H9 (cell line): ENCODE results near the gene CLEC4E. TPM values are rescaled to one million over a fixed set of nuclear protein-coding genes. Genes with fewer than 3 reads are reported as not detected.

ENCODE experiments used
- DNase-seq: peaks from one replicate; pipeline ENCODE4 v3.0.0-alpha.2; 2017
- H2AFZ ChIP-seq: one replicate; pipeline ENCODE4 v1.6.1; 2013; ENCODE audit warnings: mild to moderate bottlenecking, low read length, control low read depth, moderate library complexity
- H2AK5ac ChIP-seq: 2 replicates; pipeline ENCODE4 v1.6.1; 2013; ENCODE audit warnings: low read length, control low read depth, mixed read lengths; ENCODE audit not compliant: insufficient read length
- H2BK120ac ChIP-seq: one replicate; pipeline ENCODE4 v1.6.1; 2013; ENCODE audit warnings: low read depth, mild to moderate bottlenecking, low read length, control low read depth, inconsistent platforms; ENCODE audit not compliant: poor library complexity, severe bottlenecking
- H2BK12ac ChIP-seq: 2 replicates; pipeline ENCODE4 v1.6.1; 2013; ENCODE audit warnings: low read length, control low read depth, mixed read lengths, low read depth; ENCODE audit not compliant: insufficient read length
- H2BK15ac ChIP-seq: 2 replicates; pipeline ENCODE4 v1.6.1; 2013; ENCODE audit warnings: low read depth, low read length, control low read depth
- H2BK20ac ChIP-seq: one replicate; pipeline ENCODE4 v1.6.1; 2013; ENCODE audit warnings: low read depth, mild to moderate bottlenecking, low read length, control low read depth, inconsistent platforms; ENCODE audit not compliant: poor library complexity, severe bottlenecking
- H2BK5ac ChIP-seq: 2 replicates; pipeline ENCODE4 v1.6.1; 2013; ENCODE audit warnings: low read length, control low read depth, mixed read lengths; ENCODE audit not compliant: insufficient read length
- H3K14ac ChIP-seq: 2 replicates; pipeline ENCODE4 v1.6.1; 2013; ENCODE audit warnings: low read length, control low read depth; ENCODE audit not compliant: insufficient read depth
- H3K18ac ChIP-seq: 2 replicates; pipeline ENCODE4 v1.6.1; 2013; ENCODE audit warnings: low read depth, mild to moderate bottlenecking, mixed read lengths, low read length, control low read depth; ENCODE audit not compliant: insufficient read length
- H3K23ac ChIP-seq: 2 replicates; pipeline ENCODE4 v1.6.1; 2013; ENCODE audit warnings: low read length, control low read depth, mixed read lengths, low read depth; ENCODE audit not compliant: insufficient read length
- H3K23me2 ChIP-seq: 2 replicates; pipeline ENCODE4 v1.6.1; 2013; ENCODE audit warnings: low read depth, mild to moderate bottlenecking, mixed read lengths, low read length, control low read depth; ENCODE audit not compliant: insufficient read length, poor library complexity, severe bottlenecking
- H3K27ac ChIP-seq: 2 replicates; pipeline ENCODE4 v1.5.1; 2013; ENCODE audit warnings: low read length, control low read depth, mixed read lengths, low read depth; ENCODE audit not compliant: insufficient read length
- H3K27me3 ChIP-seq: 2 replicates; pipeline ENCODE4 v1.6.1; 2013; ENCODE audit warnings: low read length, control low read depth, inconsistent platforms; ENCODE audit not compliant: insufficient read depth
- H3K4ac ChIP-seq: 2 replicates; pipeline ENCODE4 v1.6.1; 2013; ENCODE audit warnings: low read depth, mild to moderate bottlenecking, control low read depth, inconsistent platforms, low read length, moderate library complexity
- H3K4me1 ChIP-seq: 2 replicates; pipeline ENCODE4 v1.6.1; 2013; ENCODE audit warnings: low read length, control low read depth, inconsistent platforms; ENCODE audit not compliant: insufficient read depth
- H3K4me2 ChIP-seq: 2 replicates; pipeline ENCODE4 v1.6.1; 2013; ENCODE audit warnings: low read length, control low read depth, mixed read lengths; ENCODE audit not compliant: insufficient read length, insufficient read depth
- H3K56ac ChIP-seq: 2 replicates; pipeline ENCODE4 v1.6.1; 2013; ENCODE audit warnings: low read depth, mild to moderate bottlenecking, mixed read lengths, low read length, control low read depth; ENCODE audit not compliant: insufficient read length
- H3K79me1 ChIP-seq: 2 replicates; pipeline ENCODE4 v1.6.1; 2013; ENCODE audit warnings: low read depth, mild to moderate bottlenecking, moderate library complexity, low read length, control low read depth, inconsistent platforms; ENCODE audit not compliant: insufficient read depth, poor library complexity, severe bottlenecking
- H3K79me2 ChIP-seq: 2 replicates; pipeline ENCODE4 v1.6.1; 2013; ENCODE audit warnings: low read length, control low read depth, inconsistent platforms; ENCODE audit not compliant: insufficient read depth
- H3K9ac ChIP-seq: 2 replicates; pipeline ENCODE4 v1.6.1; 2013; ENCODE audit warnings: low read length, control low read depth, mixed read lengths; ENCODE audit not compliant: insufficient read length; ENCODE audit errors: extremely low read depth
- H3K9me3 ChIP-seq: one replicate; pipeline ENCODE4 v1.6.1; 2013; ENCODE audit warnings: low read depth, low read length, inconsistent platforms; ENCODE audit not compliant: control insufficient read depth
- H3T11ph ChIP-seq: one replicate; pipeline ENCODE4 v1.6.1; 2013; ENCODE audit warnings: mild to moderate bottlenecking, low read length, control low read depth, inconsistent platforms
- H4K20me1 ChIP-seq: one replicate; pipeline ENCODE4 v1.6.1; 2013; ENCODE audit not compliant: control insufficient read depth, insufficient read length, insufficient read depth
- H4K5ac ChIP-seq: 2 replicates; pipeline ENCODE4 v1.6.1; 2013; ENCODE audit warnings: low read depth, mild to moderate bottlenecking, mixed read lengths, low read length, control low read depth; ENCODE audit not compliant: insufficient read length
- H4K8ac ChIP-seq: replicated peaks from 2 replicates; pipeline ENCODE4 v1.6.1; 2013; ENCODE audit warnings: low read length, control low read depth, mixed read lengths, low read depth; ENCODE audit not compliant: insufficient read length
- H4K91ac ChIP-seq: 2 replicates; pipeline ENCODE4 v1.6.1; 2013; ENCODE audit warnings: low read depth, mild to moderate bottlenecking, moderate library complexity, mixed read lengths, low read length, control low read depth; ENCODE audit not compliant: insufficient read length
- H3K27ac Mint-ChIP-seq, 3 experiments: 2 replicates in 2 of 3; 3 replicates in 1 of 3; pipeline ENCODE4 v1.8.0; 2020 to 2021; ENCODE audit warnings: mixed read lengths in 3 of 3, mild to moderate bottlenecking in 1 of 3, moderate library complexity in 1 of 3
- H3K27me3 Mint-ChIP-seq: 2 replicates; pipeline ENCODE4 v1.8.0; 2021; ENCODE audit warnings: low read depth, mild to moderate bottlenecking, moderate library complexity, mixed read lengths
- H3K36me3 Mint-ChIP-seq, 3 experiments: 2 replicates in 2 of 3; 3 replicates in 1 of 3; pipeline ENCODE4 v1.8.0; 2020 to 2021; ENCODE audit warnings: low read depth in 3 of 3, mixed read lengths in 3 of 3; ENCODE audit not compliant: insufficient read depth in 1 of 3
- H3K4me1 Mint-ChIP-seq, 2 experiments: 2 replicates each; pipeline ENCODE4 v1.8.0; 2020; ENCODE audit warnings: mixed read lengths in 2 of 2
- H3K4me3 Mint-ChIP-seq, 2 experiments: 2 replicates in 1 of 2; 3 replicates in 1 of 2; pipeline ENCODE4 v1.8.0; 2020 to 2021; ENCODE audit warnings: mild to moderate bottlenecking in 2 of 2, mixed read lengths in 2 of 2, moderate library complexity in 1 of 2
- H3K9me3 Mint-ChIP-seq, 2 experiments: 2 replicates in 1 of 2; 3 replicates in 1 of 2; pipeline ENCODE4 v1.8.0; 2020; ENCODE audit warnings: mild to moderate bottlenecking in 2 of 2, mixed read lengths in 2 of 2, moderate library complexity in 1 of 2
- WGBS: extraction: QIAGEN DNeasy Blood & Tissue Kit; methylation state at CpG from one replicate; pipeline ENCODE4 v1.1.7; 2013; ENCODE audit warnings: missing lambda C conversion rate, low lambda C conversion rate, mixed read lengths; ENCODE audit not compliant: insufficient read length; ENCODE audit errors: extremely low coverage; 5-methylcytosine and 5-hydroxymethylcytosine counted together
- total RNA-seq: library from RNA; stranded (reverse); gene quantifications from 2 replicates; pipeline ENCODE4 v1.2.1, GENCODE V29; 2021
- TF ChIP-seq, protein P1 (sequence below): fragments of 200-600 bp; sonication (generic); conservative IDR thresholded peaks from 3 replicates; pipeline ENCODE4 v1.8.0; 2021; ENCODE audit warnings: antibody characterized with exemption, mild to moderate bottlenecking

The CLEC4E gene
- total RNA-seq, 1 experiment from 2014 or later: not detected

DNA sequence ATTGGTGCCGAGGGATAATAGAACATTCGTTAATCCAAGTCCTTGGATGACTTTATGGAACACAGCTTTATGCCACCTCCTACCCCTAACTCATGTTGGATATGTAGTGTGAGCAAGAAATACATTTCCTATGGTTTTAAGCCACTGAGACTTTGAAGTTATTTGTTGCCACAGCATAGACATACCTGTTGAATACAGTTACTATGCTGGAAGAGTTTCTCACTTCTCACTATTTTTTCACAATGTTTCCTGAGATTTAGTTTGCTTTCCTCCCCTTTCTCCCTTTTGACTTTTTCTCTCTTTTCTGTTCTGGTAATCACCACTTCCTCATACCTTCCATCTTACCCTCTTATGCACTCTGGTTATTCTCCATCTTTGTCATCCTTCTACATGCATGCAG lies 7.5 kb upstream of the CLEC4E start:
- Histone ChIP-seq H4K20me1 (no peaks in the 10 kb centered on the region), H2BK5ac (no peak overlapping the region), H3K9me3 (no peaks in the 10 kb centered on the region), H3K23ac (no peak overlapping the region), H3K27me3 (no peaks in the 10 kb centered on the region), H3T11ph (no peak overlapping the region), H2BK12ac (no peak overlapping the region), H4K91ac (no peak overlapping the region), H3K14ac (no peak overlapping the region), H3K79me2 (no peaks in the 10 kb centered on the region), H2AFZ (no peak overlapping the region), H3K4me1 (no peaks in the 10 kb centered on the region), H2BK20ac (no peak overlapping the region), H3K56ac (no peak overlapping the region), H3K4ac (no peak overlapping the region), H3K18ac (no peak overlapping the region), H2BK15ac (no peak overlapping the region), H4K5ac (no peak overlapping the region), H3K79me1 (no peaks in the 10 kb centered on the region), H4K8ac (no peak overlapping the region), H3K9ac (no peak overlapping the region), H3K4me2 (no peak overlapping the region), H3K23me2 (no peaks in the 10 kb centered on the region), H2AK5ac (no peak overlapping the region), H3K27ac (no peak overlapping the region), H2BK120ac (no peak overlapping the region)
- no peaks in the 10 kb centered on the region for H3K9me3 Mint-ChIP-seq
- H3K27me3 Mint-ChIP-seq: no peaks in the 10 kb centered on the region
- no peak overlapping the region for H3K4me3 Mint-ChIP-seq
- no peak for DNase-seq
- H3K4me1 Mint-ChIP-seq: peaks cover 3% of the 10 kb centered on the region in 2 experiments; a peak in 1 of 4 replicates
- WGBS: no CpG with 5 or more reads among the region's 2 CpGs
- TF ChIP-seq, protein P1, sequence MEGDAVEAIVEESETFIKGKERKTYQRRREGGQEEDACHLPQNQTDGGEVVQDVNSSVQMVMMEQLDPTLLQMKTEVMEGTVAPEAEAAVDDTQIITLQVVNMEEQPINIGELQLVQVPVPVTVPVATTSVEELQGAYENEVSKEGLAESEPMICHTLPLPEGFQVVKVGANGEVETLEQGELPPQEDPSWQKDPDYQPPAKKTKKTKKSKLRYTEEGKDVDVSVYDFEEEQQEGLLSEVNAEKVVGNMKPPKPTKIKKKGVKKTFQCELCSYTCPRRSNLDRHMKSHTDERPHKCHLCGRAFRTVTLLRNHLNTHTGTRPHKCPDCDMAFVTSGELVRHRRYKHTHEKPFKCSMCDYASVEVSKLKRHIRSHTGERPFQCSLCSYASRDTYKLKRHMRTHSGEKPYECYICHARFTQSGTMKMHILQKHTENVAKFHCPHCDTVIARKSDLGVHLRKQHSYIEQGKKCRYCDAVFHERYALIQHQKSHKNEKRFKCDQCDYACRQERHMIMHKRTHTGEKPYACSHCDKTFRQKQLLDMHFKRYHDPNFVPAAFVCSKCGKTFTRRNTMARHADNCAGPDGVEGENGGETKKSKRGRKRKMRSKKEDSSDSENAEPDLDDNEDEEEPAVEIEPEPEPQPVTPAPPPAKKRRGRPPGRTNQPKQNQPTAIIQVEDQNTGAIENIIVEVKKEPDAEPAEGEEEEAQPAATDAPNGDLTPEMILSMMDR: no peak
- H3K36me3 Mint-ChIP-seq: no peaks in the 10 kb centered on the region
- no peak overlapping the region for H3K27ac Mint-ChIP-seq
